ENCODE data around the gene ERC2. TPM values are rescaled to one million over a fixed set of nuclear protein-coding genes. Genes with fewer than 3 reads are reported as not detected.
A peak's percentile ranks its signal among the peaks of the same experiment; 100 is the strongest.
"Not testable (repeated sequence)": the region's sequence is repeated elsewhere in the genome, so short reads cannot be mapped to it uniquely, and the experiment has no call there.

Gene ERC2
- total and polyA plus RNA-seq, 11 donors = 0.16 to 3.8 (median 1.6) TPM

DNA sequence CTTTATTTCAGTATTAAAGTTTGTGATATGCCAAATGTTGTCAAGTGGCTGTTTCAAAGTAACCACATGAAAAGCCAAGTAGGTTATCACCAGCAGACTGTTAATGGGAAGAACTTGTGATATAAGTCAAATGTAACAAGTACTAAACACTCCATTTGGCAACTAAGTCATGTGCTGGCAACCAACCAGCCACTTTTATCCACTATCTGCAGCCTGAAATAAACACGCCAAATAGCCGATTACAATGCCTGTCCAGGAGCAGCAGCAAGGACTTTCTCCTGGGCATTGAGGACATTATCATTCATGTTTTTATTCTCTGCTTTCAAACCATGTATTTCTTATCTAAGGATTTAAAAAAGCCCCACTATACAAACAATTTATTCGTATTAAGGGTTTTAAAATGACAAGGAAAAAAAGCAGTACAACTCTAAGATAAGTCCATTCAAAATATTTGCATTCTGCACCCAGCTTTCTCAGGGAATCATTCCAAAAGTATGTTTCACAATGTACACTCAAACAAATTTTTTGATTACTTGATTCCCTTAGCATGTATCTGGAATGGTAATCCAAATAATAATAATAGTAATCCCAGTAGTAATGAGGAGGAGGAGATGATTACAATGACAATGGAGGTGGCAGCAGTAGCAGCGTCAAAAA, 448.6 kb downstream of the ERC2 start:
- 18 to 29% (median 24%) methylated on average over 4 of the region's 4 CpGs for WGBS, 4 donors
- no peaks in the 10 kb centered on the region for H3K36me3 ChIP-seq
- H3K27ac ChIP-seq = no peak overlapping the region
- TF ChIP-seq POLR2A (IDR thresholded peaks at IDR 0.05) = no peak
- TF ChIP-seq CTCF (IDR thresholded peaks at IDR 0.05) = no peak
- H3K27me3 ChIP-seq = peaks cover 0 to 44% (median 0%) of the 10 kb centered on the region in 9 donors
- H3K4me1 ChIP-seq = peaks cover 0 to 14% (median 0%) of the 10 kb centered on the region in 12 donors
- H3K9me3 ChIP-seq = peaks cover 0 to 5% (median 0%) of the 10 kb centered on the region in 12 donors
- ATAC-seq (peak in 3 of 4 donors; percentile 28 to 82 (median 56)), DNase-seq (peak in 3 of 5 donors; percentile 24 to 43 (median 34))
- no peak overlapping the region for H3K4me3 ChIP-seq
- intact Hi-C loops (cut with DNase I) = no loop called here

GRCh38 chr3:56015374-56015773, 452.9 kb downstream of the ERC2 start:
- H3K27ac ChIP-seq; H3K9me3 ChIP-seq; ATAC-seq; H3K4me3 ChIP-seq; H3K36me3 ChIP-seq; DNase-seq; intact Hi-C loops (cut with DNase I): not testable (repeated sequence)
- peaks cover 0 to 16% (median 0%) of the 10 kb centered on the region in 12 donors for H3K4me1 ChIP-seq
- H3K27me3 ChIP-seq = peaks cover 0 to 51% (median 0%) of the 10 kb centered on the region in 9 donors
- 68 to 83% (median 74%) methylated on average over 1 of the region's 1 CpG for WGBS, 4 donors

DNA sequence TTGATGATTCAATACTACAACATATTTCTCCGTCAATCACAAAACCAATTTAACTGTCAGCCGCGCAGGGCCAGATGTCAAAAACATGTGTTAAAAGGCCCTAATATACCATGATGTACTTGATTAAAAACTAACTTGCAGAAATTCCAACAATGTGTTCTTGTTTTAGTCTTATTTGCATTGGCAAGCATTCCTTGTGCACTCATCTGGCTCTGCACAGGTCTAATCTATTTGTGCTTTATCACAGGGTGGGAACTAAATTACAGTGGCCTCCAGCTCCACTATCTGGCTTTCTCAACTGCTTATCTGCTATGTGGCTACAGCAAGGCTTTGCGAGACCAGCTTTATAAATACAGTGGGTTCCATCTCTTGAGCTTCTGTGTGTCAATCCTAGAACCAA, 455.5 kb downstream of the ERC2 start:
- WGBS, 4 donors = 54 to 74% (median 67%) methylated on average over 4 of the region's 4 CpGs
- Histone ChIP-seq H3K36me3 (no peaks in the 10 kb centered on the region), H3K27ac (no peak overlapping the region), H3K4me3 (no peak overlapping the region), H3K9me3 (peaks cover 0 to 5% (median 0%) of the 10 kb centered on the region in 12 donors), H3K27me3 (peaks cover 0 to 59% (median 0%) of the 10 kb centered on the region in 9 donors), H3K4me1 (peaks cover 0 to 7% (median 0%) of the 10 kb centered on the region in 12 donors)
- DNase-seq = no peak
- no peak for ATAC-seq
- TF ChIP-seq CTCF (IDR thresholded peaks at IDR 0.05) = no peak
- TF ChIP-seq POLR2A (IDR thresholded peaks at IDR 0.05) = no peak
- intact Hi-C loops (cut with DNase I) = no loop called here

DNA sequence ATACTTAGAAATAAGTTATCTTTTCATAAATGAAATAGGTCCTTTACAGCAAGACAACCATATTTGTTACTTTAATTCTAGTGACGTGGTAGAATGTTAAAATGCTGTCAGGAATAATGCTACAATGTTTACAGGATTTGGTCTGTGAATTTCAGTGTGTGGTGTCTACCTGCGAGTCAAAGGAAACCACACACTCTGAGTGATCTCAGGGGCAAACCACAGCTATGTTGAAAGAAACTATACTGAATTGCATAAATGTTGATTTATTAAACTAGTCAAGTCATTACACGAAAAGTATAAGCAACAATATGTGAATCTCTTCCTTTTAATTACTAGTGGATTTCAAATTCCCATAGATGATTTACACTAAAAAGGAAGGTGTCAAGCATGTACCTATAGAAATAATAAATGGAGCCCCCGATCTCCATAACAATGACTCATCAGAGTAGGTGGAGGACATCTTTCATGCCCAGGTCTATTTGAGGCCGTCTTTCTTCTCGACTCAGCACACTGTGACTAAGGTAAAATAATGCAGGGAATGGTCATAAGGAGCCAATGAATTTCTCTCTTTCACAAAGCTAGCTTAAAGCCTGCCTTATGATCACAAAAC, 463.0 kb downstream of the ERC2 start:
- H3K4me3 ChIP-seq = no peak overlapping the region
- intact Hi-C loops (cut with DNase I) = no loop called here
- no peaks in the 10 kb centered on the region for H3K4me1 ChIP-seq
- H3K27ac ChIP-seq = no peak overlapping the region
- DNase-seq = no peak
- TF ChIP-seq CTCF (IDR thresholded peaks at IDR 0.05) (no peak), POLR2A (IDR thresholded peaks at IDR 0.05) (no peak)
- H3K9me3 ChIP-seq = no peaks in the 10 kb centered on the region
- 77 to 86% (median 83%) methylated on average over 6 of the region's 6 CpGs for WGBS, 4 donors
- peaks cover 0 to 9% (median 0%) of the 10 kb centered on the region in 9 donors for H3K27me3 ChIP-seq
- ATAC-seq = no peak
- H3K36me3 ChIP-seq = no peaks in the 10 kb centered on the region

Data from heart left ventricle (tissue), 16 donors.